Measurements from ENCODE around the gene CASKIN1. TPM values are rescaled to one million over a fixed set of nuclear protein-coding genes. Genes with fewer than 3 reads are reported as not detected.

Gene CASKIN1
- total and polyA plus RNA-seq, 2 of the 8 experiments (the other 6 are each of a cell fraction or from before 2014, with no cell fraction given), result 1.2 to 6.4 TPM

DNA sequence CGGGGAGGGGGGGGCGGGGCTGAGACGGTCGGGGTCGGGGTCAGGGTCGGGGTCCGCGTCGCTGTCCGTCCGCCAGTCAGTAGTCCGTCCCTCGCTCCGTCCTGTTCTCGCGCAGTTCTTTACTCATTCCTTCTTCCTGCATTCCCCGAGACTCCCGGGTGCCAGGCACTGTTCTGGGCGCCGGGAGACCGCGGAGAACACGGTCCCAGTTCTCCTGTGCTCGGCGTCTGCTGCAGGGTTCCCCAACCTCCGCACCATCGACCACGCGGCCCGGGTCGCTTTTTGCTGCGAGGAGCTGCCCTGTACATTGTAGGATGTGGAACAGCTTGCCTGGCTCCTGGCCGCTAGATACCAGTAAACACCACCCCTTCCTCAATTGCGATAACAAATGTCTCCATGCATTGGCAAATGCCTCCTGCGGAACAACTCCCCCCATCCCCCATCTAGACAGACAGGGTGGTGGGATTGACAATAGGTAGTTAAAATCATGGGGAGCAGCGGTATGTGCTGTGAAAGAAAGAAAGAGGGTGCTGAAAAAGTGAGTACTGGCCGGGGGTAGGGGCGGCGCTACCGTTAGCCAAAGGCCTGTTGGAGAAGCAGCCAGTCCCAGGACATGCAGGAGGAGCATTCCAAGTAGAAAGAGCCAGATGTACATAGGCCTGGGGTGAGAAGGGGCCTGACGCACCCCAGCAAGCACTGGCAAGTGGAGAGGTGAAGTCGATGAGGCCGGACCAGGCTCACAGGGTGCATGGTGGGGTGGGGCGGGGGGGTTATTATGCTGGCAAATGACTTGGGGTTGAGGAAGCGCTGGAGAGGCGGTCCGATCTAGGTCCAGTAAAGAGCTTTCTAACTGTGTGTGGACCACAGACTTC, 40.2 kb downstream of the CASKIN1 start (continued):
- TF ChIP-seq SAP30 (IDR thresholded peaks at IDR 0.05; ENCODE audit: insufficient read depth, insufficient replicate concordance, low read length), result peak; percentile 93

All from H1 (cell line).